SW480 (cell line): Measurements from ENCODE around the gene TRAPPC4.
"Not testable (repeated sequence)": the region's sequence is repeated elsewhere in the genome, so short reads cannot be mapped to it uniquely, and the experiment has no call there.

Experiments used
- DNase-seq: peaks from one replicate; pipeline ENCODE4 v3.0.0-alpha.2; 2016; ENCODE audit warnings: low spot score

TRAPPC4 gene, protein sequence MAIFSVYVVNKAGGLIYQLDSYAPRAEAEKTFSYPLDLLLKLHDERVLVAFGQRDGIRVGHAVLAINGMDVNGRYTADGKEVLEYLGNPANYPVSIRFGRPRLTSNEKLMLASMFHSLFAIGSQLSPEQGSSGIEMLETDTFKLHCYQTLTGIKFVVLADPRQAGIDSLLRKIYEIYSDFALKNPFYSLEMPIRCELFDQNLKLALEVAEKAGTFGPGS

DNA sequence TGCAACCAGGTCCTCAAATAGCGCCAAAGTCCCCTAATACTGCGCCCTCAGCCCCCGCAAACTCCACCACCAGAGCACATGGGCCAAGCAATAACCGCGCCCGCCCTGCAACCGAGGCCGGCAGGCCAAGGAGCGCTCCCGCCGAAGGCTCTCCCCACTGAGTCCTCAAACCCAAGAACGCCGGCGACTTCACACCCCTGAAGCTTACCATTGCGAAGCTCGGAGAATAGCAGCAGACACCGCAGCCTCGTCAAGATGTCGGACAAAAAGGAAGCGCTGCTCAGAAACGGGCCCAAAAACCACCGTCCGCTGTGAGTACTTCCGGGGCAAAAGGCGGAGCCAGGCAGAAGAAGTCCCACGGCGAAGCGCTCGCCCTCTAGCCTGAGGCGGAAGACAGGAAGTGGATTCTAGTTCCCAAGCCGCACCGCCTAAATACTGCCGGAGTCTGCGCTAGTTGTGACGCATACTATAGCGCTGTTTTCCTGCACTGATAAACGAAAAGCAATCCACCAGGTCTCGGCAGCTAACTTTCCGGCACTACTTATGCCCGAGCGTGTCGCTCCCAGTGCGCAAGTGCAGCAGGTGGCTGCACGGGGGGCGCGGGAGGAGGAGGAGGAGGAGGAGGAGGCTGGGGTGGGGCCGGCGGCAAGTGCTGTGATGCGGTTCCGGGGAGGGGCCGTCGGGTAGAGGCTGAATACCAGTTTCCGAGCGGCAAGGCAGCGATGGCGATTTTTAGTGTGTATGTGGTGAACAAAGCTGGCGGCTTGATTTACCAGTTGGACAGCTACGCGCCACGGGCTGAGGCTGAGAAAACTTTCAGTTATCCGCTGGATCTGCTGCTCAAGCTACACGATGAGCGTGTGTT is at the start of gene TRAPPC4, which contains the start of gene RPS25:
Gene TRAPPC4 (plus strand): TSS at position 693 of the 865 bp plus-strand sequence. CDS start 30 bp downstream, at position 723.
Gene RPS25 (minus strand): TSS at position 270 of the 865 bp plus-strand sequence. CDS start 59 bp downstream, at position 211.
- peak; percentile 98 for DNase-seq

DNA sequence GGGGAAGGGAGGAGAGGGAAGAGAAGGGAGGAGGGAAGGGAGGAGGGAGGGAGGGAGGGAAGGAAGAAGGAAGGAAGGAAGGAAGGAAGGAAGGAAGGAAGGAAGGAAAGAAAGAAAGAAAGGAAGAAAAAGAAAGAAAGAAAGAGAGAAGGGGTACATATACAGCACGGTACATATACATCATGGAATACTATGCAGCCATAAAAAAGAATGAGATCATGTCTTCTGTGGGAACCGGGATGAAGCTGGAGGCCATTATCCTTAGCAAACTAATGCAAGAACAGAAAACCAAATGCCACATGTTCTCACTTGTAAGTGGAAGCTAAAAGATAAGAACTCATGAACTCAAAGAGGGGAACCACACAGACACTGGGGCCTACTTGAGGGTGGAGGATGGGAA is 49.1 kb upstream of the TRAPPC4 start:
- not testable (repeated sequence) for DNase-seq

DNA sequence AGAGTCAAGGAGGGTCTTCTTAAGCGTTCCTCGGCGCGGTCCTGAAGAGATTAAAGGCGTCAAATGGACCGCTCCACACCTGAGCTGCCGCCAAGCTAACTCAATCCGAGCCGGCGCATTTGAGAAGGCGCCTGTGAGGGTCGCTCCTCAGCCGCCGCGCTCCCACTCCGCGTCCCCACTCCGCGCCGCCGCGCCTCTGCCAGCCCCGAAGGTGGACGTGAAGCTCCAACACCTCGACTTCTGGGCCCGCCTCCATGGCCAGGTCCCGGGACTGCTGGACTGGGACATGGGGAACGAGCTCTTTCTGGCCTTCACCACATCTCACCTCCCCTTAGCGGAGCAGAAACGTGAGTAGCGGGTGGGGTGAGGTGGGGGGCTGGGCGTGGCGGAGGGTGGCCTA is 46.9 kb upstream of the TRAPPC4 start, which contains the start of gene FOXR1:
Gene FOXR1 (plus strand): TSS at position 116 of the 400 bp plus-strand sequence. CDS start 171 bp downstream, at position 287.
- no peak for DNase-seq

DNA sequence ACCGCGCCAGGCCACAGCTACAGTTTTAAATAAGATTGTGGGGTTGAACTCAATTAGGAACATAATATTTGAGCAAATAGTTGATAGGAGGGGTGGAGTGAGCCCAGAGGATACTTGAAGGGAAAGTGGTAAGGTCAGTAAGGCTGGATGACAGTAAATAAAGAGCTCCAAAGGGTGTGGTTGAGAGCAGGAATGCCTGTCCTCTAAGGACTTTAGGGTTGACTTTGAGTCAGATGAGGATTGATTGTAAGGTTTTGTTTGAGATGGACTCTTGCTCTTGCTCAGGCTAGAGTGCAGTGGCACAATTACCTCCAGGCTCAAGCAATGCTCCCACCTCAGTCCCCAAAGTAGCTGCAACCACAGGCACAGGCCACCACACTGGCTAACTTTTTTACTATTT is 44.6 kb upstream of the TRAPPC4 start:
- DNase-seq, result no peak

DNA sequence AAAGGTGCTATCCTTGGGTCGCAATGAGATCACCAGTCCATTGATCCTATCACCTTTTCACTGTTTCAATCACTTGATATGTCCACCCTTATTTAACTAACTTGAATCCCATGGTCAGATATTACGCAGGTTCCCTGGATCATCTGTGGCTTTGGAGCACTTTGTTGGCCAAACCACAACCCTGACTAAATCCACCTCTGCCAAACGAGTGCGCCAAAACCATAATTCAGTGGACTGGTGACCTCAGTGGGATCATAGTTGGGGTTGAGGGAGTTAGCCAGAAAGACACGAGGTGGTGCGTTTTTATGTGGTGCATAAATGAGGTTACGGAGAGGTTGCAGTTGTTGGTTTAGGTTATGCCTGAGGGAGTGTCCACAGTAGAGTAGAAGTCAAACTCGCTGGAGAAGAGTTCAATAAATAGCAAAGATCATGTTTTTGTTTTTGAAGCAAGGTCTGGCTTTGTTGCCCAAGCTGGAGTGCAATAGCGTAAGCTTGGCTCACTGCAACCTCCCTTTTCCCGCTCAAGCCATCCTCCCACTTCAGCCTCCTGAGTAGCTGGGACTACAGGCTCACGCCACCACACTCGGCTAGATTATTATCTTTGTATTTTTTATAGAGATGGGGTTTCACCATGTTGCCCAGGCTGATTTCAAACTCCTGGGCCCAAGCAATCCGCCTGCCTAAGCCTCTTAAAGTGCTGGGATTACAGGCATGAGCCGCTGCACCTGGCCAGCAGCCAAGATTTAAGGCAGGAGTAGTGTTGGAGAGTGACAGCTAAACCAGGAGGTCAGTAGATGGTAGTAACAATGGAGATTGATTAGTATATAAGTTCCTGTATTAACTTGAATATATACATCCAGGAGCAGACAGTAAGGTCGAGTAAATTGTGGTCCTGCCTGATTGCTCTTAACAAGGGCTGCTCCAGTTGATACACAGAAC is 42.5 kb upstream of the TRAPPC4 start:
- peak; percentile 19 for DNase-seq

DNA sequence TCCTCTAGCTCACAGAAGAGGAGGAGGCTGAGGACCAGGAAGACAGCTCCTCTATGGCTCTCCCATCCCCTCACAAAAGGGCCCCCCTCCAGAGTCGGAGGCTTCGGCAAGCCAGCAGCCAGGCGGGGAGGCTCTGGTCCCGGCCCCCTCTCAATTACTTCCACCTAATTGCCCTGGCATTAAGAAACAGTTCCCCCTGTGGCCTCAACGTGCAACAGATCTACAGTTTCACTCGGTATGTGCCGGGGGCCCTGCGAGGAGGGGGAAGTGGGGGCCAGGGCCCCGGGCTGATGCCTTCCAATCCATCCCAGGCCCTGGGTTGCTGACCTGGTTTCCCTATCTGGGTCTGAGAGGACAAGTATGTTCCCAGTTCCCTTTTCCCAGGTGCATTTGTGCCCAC is 39.1 kb upstream of the TRAPPC4 start:
- no peak for DNase-seq

DNA sequence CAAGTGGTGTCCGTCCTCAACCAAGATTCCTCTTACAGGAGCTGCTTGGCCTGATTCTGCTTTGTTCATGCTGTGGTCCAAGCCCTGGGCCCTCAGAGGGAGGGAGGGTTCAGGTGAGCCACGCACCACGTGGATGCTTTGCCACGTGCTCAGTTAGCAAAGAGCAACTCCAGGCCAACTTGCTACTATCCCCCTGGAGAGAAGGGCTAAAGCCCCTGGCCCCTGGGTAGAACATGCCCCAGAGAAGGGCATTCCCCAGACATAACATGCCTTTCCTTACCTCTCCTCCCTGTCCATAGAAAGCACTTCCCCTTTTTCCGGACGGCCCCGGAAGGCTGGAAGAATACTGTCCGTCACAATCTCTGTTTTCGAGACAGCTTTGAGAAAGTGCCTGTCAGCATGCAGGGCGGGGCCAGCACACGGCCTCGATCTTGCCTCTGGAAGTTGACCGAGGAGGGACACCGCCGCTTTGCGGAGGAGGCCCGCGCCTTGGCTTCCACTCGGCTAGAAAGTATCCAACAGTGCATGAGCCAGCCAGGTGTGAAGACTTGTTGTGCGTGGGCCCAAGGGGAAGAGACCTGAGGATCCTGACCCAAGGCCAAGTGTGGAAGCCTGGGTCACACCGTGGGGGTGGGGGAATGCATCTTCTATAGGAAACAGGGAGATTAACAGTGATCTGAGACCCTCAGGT is 38.2 kb upstream of the TRAPPC4 start:
- no peak for DNase-seq

DNA sequence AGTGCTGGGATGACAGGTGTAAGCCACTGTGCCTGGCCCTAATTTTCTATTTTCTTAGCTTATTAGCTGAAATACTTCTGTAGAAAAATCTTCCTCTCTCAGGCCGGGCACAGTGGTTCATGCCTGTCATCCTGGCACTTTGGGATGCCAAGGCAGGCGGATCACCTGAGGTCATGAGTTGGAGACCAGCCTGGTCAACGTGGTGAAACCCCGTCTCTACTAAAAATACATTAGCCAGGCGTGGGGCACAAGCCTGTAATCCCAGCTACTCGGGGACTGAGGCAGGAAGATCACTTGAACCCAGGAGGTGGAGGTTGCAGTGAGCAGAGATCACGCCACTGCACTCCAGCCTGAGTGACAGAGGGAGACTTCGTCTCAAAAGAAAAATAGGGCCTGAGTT is 34.2 kb upstream of the TRAPPC4 start:
- DNase-seq, result not testable (repeated sequence)

DNA sequence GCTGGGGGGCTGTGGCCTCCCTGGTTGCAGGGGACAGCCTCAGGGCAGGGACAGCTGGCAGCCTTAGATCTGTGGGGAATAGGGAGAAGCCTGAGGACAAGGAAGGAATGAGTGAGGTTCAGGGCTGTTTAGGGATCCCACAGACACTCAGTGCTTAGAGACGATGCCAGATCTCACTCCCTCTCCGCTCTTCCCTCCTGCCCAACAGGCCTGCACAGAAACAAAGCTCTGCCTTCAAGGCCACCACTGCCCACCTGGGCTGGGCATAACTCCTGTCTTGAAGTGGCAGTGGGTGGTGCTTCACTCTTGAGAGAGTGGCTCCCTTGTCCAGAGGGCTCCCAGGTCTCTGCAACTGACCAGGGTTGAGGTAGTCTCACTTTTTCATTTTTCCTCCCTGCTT is 33.7 kb upstream of the TRAPPC4 start:
- no peak for DNase-seq

DNA sequence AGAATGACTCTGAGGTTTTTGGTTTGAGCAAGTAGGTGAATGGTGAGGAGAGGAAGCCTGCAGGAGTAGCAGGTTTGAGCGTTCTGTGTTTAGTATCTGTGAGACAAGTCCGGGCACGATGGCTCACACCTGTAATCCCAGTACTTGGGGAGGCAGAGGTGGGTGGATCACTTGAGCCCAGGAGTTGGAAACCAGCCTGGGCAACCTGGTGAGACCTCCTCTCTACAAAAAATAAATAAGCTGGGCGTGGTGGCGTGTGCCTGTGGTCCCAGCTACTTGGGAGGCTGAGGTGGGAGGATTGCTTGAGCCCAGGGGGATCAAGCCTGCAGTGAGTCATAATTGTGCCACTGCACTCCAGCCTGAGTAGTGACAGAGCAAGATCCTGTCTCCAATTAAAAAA is 30.3 kb upstream of the TRAPPC4 start:
- no peak for DNase-seq

DNA sequence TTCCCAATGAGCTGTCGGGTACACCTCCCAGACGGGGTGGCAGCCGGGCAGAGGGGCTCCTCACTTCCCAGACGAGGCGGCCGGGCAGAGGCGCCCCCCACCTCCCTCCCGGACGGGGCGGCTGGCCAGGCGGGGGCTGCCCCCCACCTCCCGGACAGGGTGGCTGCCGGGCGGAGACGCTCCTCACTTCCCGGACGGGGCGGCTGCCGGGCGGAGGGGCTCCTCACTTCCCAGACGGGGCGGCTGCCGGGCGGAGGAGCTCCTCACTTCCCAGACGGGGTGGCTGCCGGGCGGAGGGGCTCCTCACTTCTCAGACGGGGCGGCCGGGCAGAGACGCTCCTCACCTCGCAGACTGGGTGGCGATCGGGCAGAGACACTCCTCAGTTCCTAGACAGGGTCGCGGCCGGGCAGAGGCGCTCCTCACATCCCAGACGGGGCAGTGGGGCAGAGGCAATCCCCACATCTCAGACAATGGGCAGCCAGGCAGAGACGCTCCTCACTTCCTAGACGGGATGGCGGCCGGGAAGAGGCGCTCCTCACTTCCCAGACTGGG is 27.0 kb upstream of the TRAPPC4 start:
- not testable (repeated sequence) for DNase-seq

DNA sequence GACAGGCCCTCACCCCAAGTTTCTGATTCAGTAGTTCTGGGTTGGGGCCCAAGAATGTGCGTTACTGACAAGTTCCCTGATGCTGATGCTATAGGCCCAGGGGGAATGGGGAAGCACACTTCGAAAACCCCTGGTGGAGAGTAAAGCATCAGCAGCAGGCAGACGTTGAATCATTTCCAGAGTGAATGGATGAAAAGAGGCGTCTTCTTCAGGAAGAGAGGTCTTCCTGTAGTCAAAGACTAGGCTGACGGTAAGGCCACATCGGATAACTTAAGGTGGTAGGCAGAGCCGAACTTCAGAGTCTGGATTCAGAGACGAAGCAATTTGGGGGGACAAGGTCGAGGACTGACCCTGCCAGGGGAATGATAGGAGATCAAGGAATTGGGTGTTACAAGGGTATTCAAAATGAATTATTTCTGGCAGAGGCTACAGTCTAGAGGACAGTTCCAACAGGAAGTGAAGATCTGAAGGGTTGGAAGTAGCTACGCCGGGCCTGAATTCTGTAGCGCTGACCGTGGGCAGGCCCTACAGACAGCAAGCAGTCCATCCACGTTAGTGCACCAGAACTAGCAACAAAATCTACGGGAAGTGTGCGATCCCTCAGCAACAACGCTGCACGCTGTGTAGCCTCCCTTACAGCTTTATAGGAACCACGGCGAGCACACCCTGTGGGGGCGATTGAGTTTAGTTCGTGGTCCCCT is 21.5 kb upstream of the TRAPPC4 start:
- DNase-seq, result peak; percentile 29

DNA sequence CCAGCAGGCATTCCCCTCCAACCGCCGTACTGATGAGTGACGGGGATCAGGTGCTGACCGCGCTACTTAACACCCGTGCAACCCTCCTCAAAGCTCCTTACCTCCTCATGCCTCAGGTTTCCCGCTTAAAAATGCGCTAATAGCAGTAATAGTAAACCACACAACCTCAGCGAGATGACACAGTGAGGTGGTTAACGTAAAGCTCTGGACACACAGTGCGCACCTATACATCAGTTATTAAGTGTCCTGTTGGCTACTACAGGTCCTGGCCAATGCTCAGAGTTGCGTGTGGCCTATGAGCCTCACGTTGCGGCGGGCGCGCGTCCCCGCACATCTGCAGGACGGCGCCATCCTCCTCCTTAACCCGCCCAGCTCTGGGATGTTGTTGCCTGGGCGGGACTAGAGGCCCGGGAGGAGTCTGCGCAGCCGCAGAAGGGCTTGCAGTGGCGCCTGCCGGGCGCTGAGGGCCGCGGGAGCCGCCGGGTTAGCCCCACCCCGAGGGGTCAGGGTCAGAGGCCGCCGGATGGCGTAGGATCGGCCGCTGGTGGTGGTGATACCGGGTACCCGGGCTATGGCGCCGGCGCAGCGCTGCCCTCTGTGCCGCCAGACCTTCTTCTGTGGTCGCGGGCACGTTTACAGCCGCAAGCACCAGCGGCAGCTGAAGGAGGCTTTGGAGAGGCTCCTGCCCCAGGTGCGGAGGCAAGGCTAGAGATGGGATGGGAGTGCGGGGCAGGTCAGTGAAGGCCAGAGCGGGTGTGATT is 20.8 kb upstream of the TRAPPC4 start, which contains the start of gene CENATAC:
Gene CENATAC (plus strand): TSS at position 512 of the 761 bp plus-strand sequence. CDS start 60 bp downstream, at position 572.
- DNase-seq, result peak; percentile 91

DNA sequence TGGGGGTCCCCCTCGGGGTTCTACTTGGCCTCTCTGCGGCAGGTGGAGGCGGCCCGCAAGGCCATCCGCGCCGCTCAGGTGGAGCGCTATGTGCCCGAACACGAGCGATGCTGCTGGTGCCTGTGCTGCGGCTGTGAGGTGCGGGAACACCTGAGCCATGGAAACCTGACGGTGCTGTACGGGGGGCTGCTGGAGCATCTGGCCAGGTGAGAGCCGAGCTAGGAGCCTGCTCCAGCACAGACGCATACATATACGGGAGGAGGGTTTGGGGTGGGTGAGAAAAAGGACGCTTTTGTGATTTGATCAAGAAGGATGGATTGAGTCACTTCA is 20.2 kb upstream of the TRAPPC4 start:
- DNase-seq, result peak; percentile 33

DNA sequence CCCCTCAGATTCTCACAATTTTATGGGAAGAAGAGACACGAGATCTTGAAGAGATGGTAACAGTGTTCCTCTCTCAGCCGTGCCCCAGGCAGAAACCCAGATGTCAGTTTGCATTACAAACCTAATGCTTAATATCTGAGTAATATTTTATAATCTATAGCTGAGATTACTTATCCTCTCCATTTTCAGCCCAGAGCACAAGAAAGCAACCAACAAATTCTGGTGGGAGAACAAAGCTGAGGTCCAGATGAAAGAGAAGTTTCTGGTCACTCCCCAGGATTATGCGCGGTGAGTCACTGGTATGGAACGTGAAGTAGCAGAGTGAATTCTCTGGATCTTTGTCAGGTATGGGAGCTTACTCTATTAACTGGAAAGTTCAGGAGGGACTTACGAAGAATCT is 19.7 kb upstream of the TRAPPC4 start:
- peak; percentile 93 for DNase-seq

DNA sequence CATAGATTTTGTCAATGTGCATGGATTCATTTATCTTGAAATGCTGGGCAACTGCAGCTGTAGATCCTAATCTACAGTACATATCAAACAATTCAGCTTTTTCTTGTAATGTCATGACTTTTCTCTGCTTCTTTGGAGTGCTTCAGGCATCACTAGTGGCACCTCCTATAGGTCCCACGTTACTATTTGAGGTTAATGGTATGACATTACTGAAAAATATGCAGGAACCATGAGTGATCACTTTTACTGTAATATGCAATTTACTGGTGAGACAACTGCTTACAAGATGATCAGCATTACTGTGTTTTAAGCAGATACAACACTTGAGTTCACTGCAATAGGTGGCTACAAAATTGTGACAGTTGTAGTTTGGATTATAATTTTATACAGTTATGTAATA is 17.7 kb upstream of the TRAPPC4 start:
- DNase-seq, result no peak

DNA sequence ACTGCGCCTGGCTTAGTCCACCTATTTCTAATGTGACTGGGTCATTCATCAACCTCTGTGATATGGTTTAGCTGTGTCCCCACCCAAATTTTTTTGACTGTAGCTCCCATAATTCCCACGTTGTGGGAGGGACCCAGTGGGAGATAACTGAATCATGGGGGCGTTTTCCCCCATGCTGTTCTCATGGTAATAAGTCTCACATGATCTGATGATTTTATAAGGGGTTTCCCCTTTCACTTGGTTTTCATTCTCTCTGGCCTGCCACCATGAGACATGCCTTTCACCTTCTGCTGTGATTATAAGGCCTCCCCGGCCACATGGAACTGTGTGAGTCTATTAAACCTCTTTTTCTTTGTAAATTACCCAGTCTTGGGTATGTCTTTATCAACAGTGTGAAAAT is 11.9 kb upstream of the TRAPPC4 start:
- DNase-seq, result no peak

DNA sequence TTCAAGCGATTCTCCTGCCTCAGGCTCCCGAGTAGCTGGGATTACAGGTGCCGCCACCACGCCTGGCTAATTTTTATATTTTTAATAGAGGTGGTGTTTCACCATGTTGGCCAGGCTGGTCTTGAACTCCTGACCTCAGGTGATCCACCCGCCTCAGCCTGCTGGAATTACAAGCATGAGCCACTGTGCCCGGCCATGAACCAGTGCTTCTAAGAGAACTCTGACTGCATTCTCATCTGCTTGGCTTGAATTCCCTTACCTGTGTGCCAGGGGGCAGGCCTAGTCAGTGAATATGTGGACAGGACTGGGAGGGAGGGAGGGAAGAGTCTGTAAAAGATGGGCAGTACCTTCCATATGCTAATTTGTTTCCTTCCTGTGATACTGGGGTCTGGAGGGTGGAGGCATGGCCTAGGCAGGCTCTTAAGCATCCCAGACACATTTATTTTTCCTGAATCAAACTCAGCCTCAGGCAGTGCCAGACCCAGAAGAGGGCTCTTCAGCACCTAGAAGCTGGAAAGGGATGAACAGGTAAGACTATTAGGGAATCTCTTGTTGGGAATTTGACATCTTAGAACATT is 7.0 kb upstream of the TRAPPC4 start:
- DNase-seq, result peak; percentile 34

DNA sequence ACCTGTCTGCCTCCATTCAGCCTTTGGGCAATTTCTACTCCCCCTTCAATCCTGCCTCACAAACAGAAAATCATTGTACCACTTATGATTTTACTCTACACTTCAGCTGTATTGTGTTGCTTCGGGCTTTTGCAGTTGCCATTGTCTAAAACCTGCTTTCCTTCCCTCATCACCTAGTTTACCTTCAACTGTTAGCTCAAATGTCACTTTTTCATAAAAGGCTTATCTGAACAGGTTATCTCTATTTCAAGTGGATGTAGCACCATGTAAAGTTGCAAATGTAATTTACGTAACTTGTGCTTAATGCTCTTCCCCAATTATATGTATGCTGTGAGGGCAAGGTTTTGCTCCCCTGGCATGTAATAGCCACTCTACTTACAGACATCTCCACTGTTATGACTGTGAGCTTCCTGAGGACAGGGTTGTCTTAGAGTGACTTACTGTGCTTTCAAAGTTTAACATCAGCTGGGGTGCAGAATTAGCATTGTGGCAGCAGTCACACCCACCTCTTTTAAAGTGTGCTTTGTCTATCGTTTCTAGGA is 5.9 kb upstream of the TRAPPC4 start:
- no peak for DNase-seq
